Femur (tissue), 1 donor: Measurements from ENCODE around the gene SLC7A8.
A peak's percentile ranks its signal among the peaks of the same experiment; 100 is the strongest.

Experiments used
- DNase-seq: peaks from one replicate; pipeline ENCODE4 v3.0.0-alpha.2; 2017

The SLC7A8 gene

GRCh38 chr14:23182372-23183157 is 895 bp downstream of the SLC7A8 start:
- peak; percentile 44 for DNase-seq

DNA sequence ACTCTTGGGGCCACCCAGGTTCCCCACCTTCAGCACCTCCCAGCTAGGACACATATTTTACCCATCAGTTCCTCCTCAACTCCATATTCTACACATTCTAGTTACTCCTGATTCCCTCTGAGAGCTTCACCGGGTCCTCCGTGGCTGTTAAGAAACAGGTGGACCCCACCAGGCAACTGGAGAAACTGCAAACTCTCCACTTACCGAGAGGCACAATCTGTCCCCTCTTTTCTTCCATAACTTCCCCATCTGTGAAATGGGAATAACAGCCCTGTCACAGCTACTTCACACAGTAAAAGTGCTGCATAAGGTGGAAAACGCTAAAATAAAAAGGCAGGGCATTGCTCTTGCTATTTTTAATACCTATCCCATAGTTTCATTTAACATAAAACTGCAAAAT is 1.5 kb downstream of the SLC7A8 start:
- DNase-seq: no peak

GRCh38 chr14:23181453-23181852 is 2.0 kb downstream of the SLC7A8 start:
- DNase-seq: no peak

- DNase-seq: no peak
These were observed 6.3 kb downstream of the SLC7A8 start for GRCh38 chr14:23177181-23177580.

- DNase-seq: no peak
These were observed 7.6 kb downstream of the SLC7A8 start for GRCh38 chr14:23175823-23176222.

GRCh38 chr14:23174296-23175184 is 8.9 kb downstream of the SLC7A8 start:
- no peak for DNase-seq

- DNase-seq: no peak
These were observed 9.7 kb downstream of the SLC7A8 start for GRCh38 chr14:23173796-23174195.

GRCh38 chr14:23173031-23173430 is 10.4 kb downstream of the SLC7A8 start:
- DNase-seq: no peak

DNA sequence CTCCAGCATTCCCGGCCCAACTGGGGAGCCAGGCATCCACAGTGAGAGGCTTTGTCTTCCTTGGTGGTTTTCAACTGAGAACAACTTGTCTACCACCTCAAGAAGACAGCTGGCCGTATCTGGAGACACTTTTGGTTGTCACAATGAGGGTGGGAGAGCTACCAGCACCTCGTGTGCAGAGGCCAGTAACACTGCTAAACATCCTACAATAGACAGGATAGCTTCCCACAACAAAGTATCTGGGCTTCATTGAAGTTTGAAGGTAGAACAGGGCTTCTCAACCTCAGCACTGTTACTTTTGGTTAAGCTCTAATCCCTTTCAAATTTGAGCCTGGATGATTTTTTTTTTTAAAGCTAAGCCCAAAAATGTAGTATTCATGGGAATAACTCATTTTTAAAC is 10.9 kb downstream of the SLC7A8 start:
- DNase-seq: no peak

GRCh38 chr14:23172096-23172495 is 11.4 kb downstream of the SLC7A8 start:
- no peak for DNase-seq

DNA sequence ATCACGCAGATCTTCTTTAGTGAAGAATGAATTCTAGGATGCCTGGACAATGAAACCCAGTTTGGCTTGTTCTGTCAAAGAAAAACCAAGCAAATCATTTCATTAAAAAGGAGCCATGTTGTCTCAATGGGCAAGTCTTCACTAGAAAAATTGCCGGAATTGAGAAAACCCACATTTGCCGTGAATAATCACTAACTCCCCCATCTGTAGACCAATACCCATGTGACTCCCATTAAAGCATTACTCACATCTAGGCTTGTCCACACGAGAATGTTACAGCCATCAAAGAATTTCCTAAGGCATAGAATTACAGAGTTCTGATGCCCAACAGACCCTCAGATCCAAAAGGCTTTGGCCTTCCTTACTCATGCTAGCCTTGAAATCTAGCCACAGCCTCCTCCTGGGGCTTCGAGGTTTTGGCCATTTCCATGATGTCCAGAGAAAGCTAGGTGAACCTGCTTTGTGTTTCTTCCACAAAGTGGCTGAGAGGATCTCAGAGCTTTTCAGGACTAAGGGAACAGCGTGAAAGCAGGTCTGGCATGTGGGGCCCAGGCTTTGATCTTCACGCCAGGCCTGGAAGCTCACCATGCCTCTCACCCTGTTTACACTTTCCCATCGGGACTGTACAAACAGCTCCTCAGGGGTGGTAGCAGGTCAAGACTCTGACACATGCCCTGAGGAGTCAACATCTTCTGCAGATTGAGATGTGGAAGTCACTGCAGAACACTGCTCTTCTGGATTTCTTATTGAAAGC is 12.1 kb downstream of the SLC7A8 start:
- DNase-seq: no peak

GRCh38 chr14:23169622-23170021 is 13.8 kb downstream of the SLC7A8 start:
- DNase-seq: no peak

DNA sequence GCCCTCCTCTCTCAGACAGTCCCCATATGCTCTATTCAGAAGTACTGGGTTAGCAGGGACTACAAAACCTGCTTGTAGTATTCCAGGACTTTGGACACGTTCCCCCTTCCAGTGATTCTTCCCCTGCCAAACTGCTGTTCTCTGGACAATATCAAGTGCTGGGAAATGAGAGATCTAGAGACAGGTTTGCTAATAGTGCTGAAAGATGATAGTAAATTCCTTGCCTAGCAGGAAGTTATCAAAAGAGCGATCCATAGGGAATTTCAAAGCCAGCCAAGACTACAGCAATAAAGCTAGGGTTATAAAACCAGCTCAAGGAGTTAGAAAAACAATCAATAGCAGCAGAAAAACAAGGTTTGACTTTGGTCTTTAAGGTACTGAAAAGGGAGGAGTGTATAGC is 15.2 kb downstream of the SLC7A8 start:
- DNase-seq: no peak

GRCh38 chr14:23167116-23167847 is 16.2 kb downstream of the SLC7A8 start:
- DNase-seq: no peak

- no peak for DNase-seq
These were observed 18.5 kb downstream of the SLC7A8 start for GRCh38 chr14:23164949-23165348.

- no peak for DNase-seq
These were observed 19.2 kb downstream of the SLC7A8 start for GRCh38 chr14:23164250-23164649.

DNA sequence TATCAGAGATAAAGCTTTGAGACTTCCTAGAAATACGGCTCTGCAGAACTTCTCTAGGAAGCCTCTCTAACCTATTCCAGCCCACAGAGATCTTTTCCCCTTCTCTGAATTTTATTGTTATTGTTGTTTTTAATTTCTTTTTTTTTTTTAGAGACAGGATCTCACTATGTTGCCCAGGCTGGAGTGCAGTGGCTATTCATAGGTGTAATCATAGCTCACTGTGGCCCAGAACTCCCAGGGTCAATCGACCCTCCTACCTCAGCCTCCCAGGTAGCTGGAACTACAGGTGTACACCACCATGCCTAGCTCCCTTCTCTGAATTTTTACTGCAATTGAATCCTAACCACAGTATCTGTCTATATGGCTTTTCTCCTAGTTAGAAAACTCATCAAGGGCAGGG is 19.6 kb downstream of the SLC7A8 start:
- no peak for DNase-seq

GRCh38 chr14:23162800-23163199 is 20.7 kb downstream of the SLC7A8 start:
- DNase-seq: no peak

DNA sequence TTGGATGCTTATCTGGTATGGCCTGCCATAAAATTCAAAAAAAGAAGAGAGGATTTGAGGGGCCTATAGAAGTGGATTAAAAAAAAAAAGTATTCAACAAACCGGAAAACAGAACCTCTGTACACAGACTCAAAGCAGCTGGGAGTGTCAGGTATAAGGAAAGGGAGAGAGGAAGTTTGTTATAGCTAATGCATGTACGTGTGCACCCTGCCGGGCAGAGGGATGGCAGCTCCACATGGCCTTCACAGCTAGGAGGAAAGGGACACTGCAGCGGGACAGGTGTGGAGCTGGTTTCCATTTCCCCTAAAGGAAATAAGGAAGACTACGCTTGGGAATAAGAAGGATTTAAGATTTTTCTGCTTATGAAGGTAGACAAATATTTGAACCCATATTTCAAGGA is 21.5 kb downstream of the SLC7A8 start:
- DNase-seq: no peak

- DNase-seq: peak; percentile 56
These were observed 22.4 kb downstream of the SLC7A8 start for GRCh38 chr14:23160924-23161522.

GRCh38 chr14:23159532-23159931 is 23.9 kb downstream of the SLC7A8 start:
- no peak for DNase-seq

DNA sequence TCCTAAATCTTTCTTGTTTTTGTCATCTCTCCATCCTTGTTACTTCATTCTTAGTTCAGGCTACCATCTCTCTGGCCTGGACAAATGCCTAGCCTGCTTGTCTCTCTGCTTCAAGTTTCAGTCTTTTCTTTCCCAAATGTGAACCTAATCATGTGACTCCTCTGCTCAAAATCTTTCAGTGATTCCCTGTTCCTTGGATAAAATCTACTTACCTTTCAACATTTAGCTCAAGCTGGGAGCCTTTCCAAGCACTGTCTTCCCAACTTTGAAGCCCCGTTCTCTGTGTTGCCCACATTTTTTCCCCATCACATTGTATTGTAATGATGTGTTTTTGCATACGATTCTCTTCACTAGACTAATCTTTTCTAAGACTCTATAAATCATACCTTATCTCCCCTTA is 24.7 kb downstream of the SLC7A8 start:
- no peak for DNase-seq
